IMR-90 (cell line): ENCODE measurements around the gene RLF. TPM values are rescaled to one million over a fixed set of nuclear protein-coding genes. Genes with fewer than 3 reads are reported as not detected.

Source experiments
- ATAC-seq: fragments of 200-7000 bp; cut with Tn5 transposase; 2 replicates; pipeline ENCODE4 v1.9.1; 2020; ENCODE audit warnings: low read depth, mild to moderate bottlenecking, moderate library complexity
- BruUV-seq: library from RNA; stranded (reverse); fragments of 400-500 nt; replicated peaks from 2 replicates; lab custom pipeline; 2021; lab: Mats Ljungman, UMichigan
- CTCF ChIA-PET: fragments of 300-600 bp; formaldehyde crosslinking; extraction: SDS; loops from one replicate; lab custom pipeline; 2021; ENCODE audit warnings: antibody characterized with exemption; lab: Yijun Ruan, JAX
- POLR2A ChIA-PET: fragments of 300-600 bp; sonication (Branson Sonifier 250); formaldehyde crosslinking; loops from one replicate; lab custom pipeline; 2022; ENCODE audit warnings: antibody characterized with exemption; ENCODE audit not compliant: unreplicated experiment; lab: Charles Lee
- DNase-seq: peaks from one replicate; pipeline ENCODE4 v3.0.0; 2013
- H2AFZ ChIP-seq: replicated peaks from 2 replicates; pipeline ENCODE3; 2013; ENCODE audit warnings: low read length, mild to moderate bottlenecking; ENCODE audit not compliant: poor library complexity
- H2AK5ac ChIP-seq: 2 replicates; pipeline ENCODE4 v1.6.1; 2013; ENCODE audit warnings: low read depth, low read length, inconsistent platforms
- H2AK9ac ChIP-seq: replicated peaks from 2 replicates; pipeline ENCODE3; 2013; ENCODE audit warnings: mild to moderate bottlenecking, low read depth, low read length, moderate library complexity; ENCODE audit not compliant: poor library complexity
- H2BK120ac ChIP-seq: 2 replicates; pipeline ENCODE4 v1.6.1; 2013; ENCODE audit warnings: low read depth, low read length, inconsistent platforms
- H2BK15ac ChIP-seq: 3 replicates; pipeline ENCODE4 v1.6.1; 2013; ENCODE audit warnings: low read depth, low read length, inconsistent platforms
- H2BK20ac ChIP-seq: 2 replicates; pipeline ENCODE4 v1.6.1; 2013; ENCODE audit warnings: low read depth, mild to moderate bottlenecking, inconsistent platforms, low read length, moderate library complexity
- H2BK5ac ChIP-seq: 2 replicates; pipeline ENCODE4 v1.6.1; 2013; ENCODE audit warnings: mild to moderate bottlenecking, low read depth, low read length, inconsistent platforms; ENCODE audit not compliant: poor library complexity, severe bottlenecking
- H3K14ac ChIP-seq: replicated peaks from 2 replicates; pipeline ENCODE4 v1.6.1; 2013; ENCODE audit warnings: low read depth, low read length, inconsistent platforms
- H3K18ac ChIP-seq: 2 replicates; pipeline ENCODE4 v1.6.1; 2013; ENCODE audit warnings: low read depth, low read length, control low read depth
- H3K23ac ChIP-seq: 2 replicates; pipeline ENCODE4 v1.6.1; 2013; ENCODE audit warnings: low read depth, low read length, inconsistent platforms
- H3K27ac ChIP-seq: 2 replicates; pipeline ENCODE4 v1.5.1; 2013; ENCODE audit warnings: mild to moderate bottlenecking, control low read depth, low read length; ENCODE audit not compliant: insufficient read depth
- H3K27me3 ChIP-seq: 2 replicates; pipeline ENCODE4 v1.6.1; 2013; ENCODE audit warnings: low read length; ENCODE audit not compliant: control insufficient read depth, insufficient read depth
- H3K36me3 ChIP-seq: 2 replicates; pipeline ENCODE4 v1.6.1; 2013; ENCODE audit warnings: low read length, mixed read lengths; ENCODE audit not compliant: control insufficient read depth, insufficient read depth
- H3K4ac ChIP-seq: 2 replicates; pipeline ENCODE4 v1.6.1; 2013; ENCODE audit warnings: low read depth, low read length, inconsistent platforms
- H3K4me1 ChIP-seq: 2 replicates; pipeline ENCODE4 v1.6.1; 2013; ENCODE audit warnings: low read length, mixed read lengths; ENCODE audit not compliant: control insufficient read depth, insufficient read depth
- H3K4me2 ChIP-seq: 2 replicates; pipeline ENCODE4 v1.6.1; 2013; ENCODE audit warnings: low read depth, mild to moderate bottlenecking, control low read depth, low read length, moderate library complexity
- H3K4me3 ChIP-seq: 2 replicates; pipeline ENCODE4 v1.5.1; 2013; ENCODE audit warnings: low read depth, mild to moderate bottlenecking, control low read depth, low read length, moderate library complexity; ENCODE audit not compliant: insufficient read depth
- H3K56ac ChIP-seq: 2 replicates; pipeline ENCODE4 v1.6.1; 2013; ENCODE audit warnings: low read length, inconsistent platforms; ENCODE audit not compliant: insufficient read depth; ENCODE audit errors: extremely low read depth
- H3K79me1 ChIP-seq, 2 experiments: 2 replicates each; pipeline ENCODE4 v1.6.1; 2013; ENCODE audit warnings: low read length in 2 of 2, inconsistent platforms in 1 of 2, low read depth in 1 of 2
- H3K9ac ChIP-seq: 2 replicates; pipeline ENCODE4 v1.6.1; 2013; ENCODE audit warnings: low read depth, low read length, control low read depth
- H3K9me1 ChIP-seq: 2 replicates; pipeline ENCODE4 v1.6.1; 2013; ENCODE audit warnings: low read length, inconsistent platforms; ENCODE audit not compliant: insufficient read depth
- H3K9me3 ChIP-seq: 2 replicates; pipeline ENCODE4 v1.6.1; 2013; ENCODE audit warnings: low read length; ENCODE audit not compliant: control insufficient read depth, insufficient read depth
- H4K20me1 ChIP-seq: 2 replicates; pipeline ENCODE4 v1.6.1; 2013; ENCODE audit warnings: low read length, inconsistent platforms; ENCODE audit not compliant: insufficient read depth
- H4K5ac ChIP-seq: 2 replicates; pipeline ENCODE4 v1.6.1; 2013; ENCODE audit warnings: mild to moderate bottlenecking, low read depth, low read length, control low read depth
- H4K8ac ChIP-seq, 2 experiments: 2 replicates each; pipeline ENCODE4 v1.6.1; 2013; ENCODE audit warnings: low read depth in 2 of 2, low read length in 2 of 2, control low read depth in 1 of 2, inconsistent platforms in 1 of 2
- H4K91ac ChIP-seq: 2 replicates; pipeline ENCODE4 v1.6.1; 2013; ENCODE audit warnings: low read depth, low read length, inconsistent platforms; ENCODE audit not compliant: insufficient read depth
- FOS ChIP-seq: fragments of 150-350 bp; IDR thresholded peaks from 2 replicates; pipeline ENCODE4 v1.6.1; 2016; ENCODE audit warnings: low read depth, low read length
- MAZ ChIP-seq: IDR thresholded peaks from 2 replicates; pipeline ENCODE4 v1.6.1; 2012; ENCODE audit warnings: low read depth, mild to moderate bottlenecking, low read length, improper control_type of control experiment, moderate library complexity, borderline replicate concordance
- SMC3 ChIP-seq: fragments of 150-350 bp; IDR thresholded peaks from 2 replicates; pipeline ENCODE4 v1.6.1; 2016; ENCODE audit warnings: low read depth, mild to moderate bottlenecking, antibody characterized with exemption, low read length, moderate library complexity
- WGBS, 2 experiments: methylation state at CpG; one replicate each; pipeline versions ENCODE4 v1.1.5 to v1.1.7; 2013; ENCODE audit warnings: missing lambda C conversion rate in 2 of 2; ENCODE audit not compliant: insufficient read length in 1 of 2; ENCODE audit errors: extremely low coverage in 2 of 2; 5-methylcytosine and 5-hydroxymethylcytosine counted together
- dilution Hi-C: fragments of 300-500 bp; cut with HindIII; formaldehyde crosslinking; loops from one replicate; pipeline ENCODE4 v1.14.3; 2018; ENCODE audit warnings: low sequenced_read_pairs; ENCODE audit not compliant: unreplicated experiment
- in situ Hi-C: fragments of 300-500 bp; cut with MboI; formaldehyde crosslinking; loops from 3 replicates; pipeline ENCODE4 v1.14.3; 2019; ENCODE audit warnings: low sequenced_read_pairs, inconsistent platforms, mixed read lengths
- intact Hi-C: fragments of 100-400 bp; cut with micrococcal nuclease; formaldehyde crosslinking; loops from 2 replicates; pipeline ENCODE4 v1.10.0; 2022
- polyA plus RNA-seq, 3 experiments: library from polyadenylated mRNA; depleted of rRNA; stranded (reverse); fragments of >200 nt; gene quantifications; 2 replicates each; pipeline ENCODE4 v1.2.3, GENCODE V29; 2012; ENCODE audit warnings: low replicate concordance in 1 of 3
- total RNA-seq: library from RNA; depleted of rRNA; stranded (reverse); fragments of >200 nt; gene quantifications from 2 replicates; pipeline ENCODE4 v1.2.3, GENCODE V29; 2012

The RLF gene
- total and polyA plus RNA-seq, 2 of the 4 experiments (the other 2 are of a cell fraction), result 4.4 to 29.8 TPM

GRCh38 chr1:40178200-40178599 is 17.0 kb downstream of the RLF start:
- H3K9me3 ChIP-seq, result no peaks in the 10 kb centered on the region
- no peak overlapping the region for H2BK20ac ChIP-seq
- no TSS peak for BruUV-seq
- DNase-seq (no peak), ATAC-seq (no peak)
- POLR2A ChIA-PET, result interaction anchor here (0.6 kb wide), 1 partner anchor 80 kb away, joined by 3 read pairs; the partner anchor contains the start of gene ZMPSTE24
- no peaks in the 10 kb centered on the region for H3K36me3 ChIP-seq
- H4K5ac ChIP-seq, result no peak overlapping the region
- no peak overlapping the region for H4K8ac ChIP-seq
- H3K18ac ChIP-seq, result no peak overlapping the region
- no peak overlapping the region for H2AK5ac ChIP-seq
- no peak overlapping the region for H3K4ac ChIP-seq
- H3K23ac ChIP-seq, result no peak overlapping the region
- intact Hi-C loops (no loop called here), dilution Hi-C loops (no loop called here), in situ Hi-C loops (no loop called here)
- H3K27me3 ChIP-seq, result no peaks in the 10 kb centered on the region
- H3K9ac ChIP-seq, result no peak overlapping the region
- TF ChIP-seq SMC3 (no peak), FOS (no peak), MAZ (no peak)
- no peaks in the 10 kb centered on the region; the same call in 1 of the 2 replicates for H3K9me1 ChIP-seq
- no peak overlapping the region for H3K56ac ChIP-seq
- H2BK120ac ChIP-seq, result no peak overlapping the region
- H4K20me1 ChIP-seq, result peaks cover 95% of the 10 kb centered on the region
- H2BK15ac ChIP-seq, result no peak overlapping the region
- no peak overlapping the region for H3K14ac ChIP-seq
- H2BK5ac ChIP-seq, result no peak overlapping the region
- no peak overlapping the region for H3K4me2 ChIP-seq
- H3K27ac ChIP-seq, result no peak overlapping the region
- CTCF ChIA-PET, result no interaction called here
- peaks cover 0 to 52% of the 10 kb centered on the region in 2 experiments; a peak in 2 of 4 replicates for H3K79me1 ChIP-seq
- no CpG with 5 or more reads among the region's 2 CpGs for WGBS, 2 experiments
- no peak overlapping the region for H3K4me3 ChIP-seq
- H3K4me1 ChIP-seq, result peaks cover 2% of the 10 kb centered on the region
- no peak overlapping the region for H4K91ac ChIP-seq
- H2AFZ ChIP-seq, result no peak overlapping the region
- H2AK9ac ChIP-seq, result no peak overlapping the region
